Stimulated activated CD4-positive, alpha-beta T cell treated with anti-CD3 and anti-CD28 coated beads, Interleukin-2, amount 100 ng/mL, for 24 hours (primary cell): ENCODE data around the gene ESRRA.

Experiments used
- DNase-seq, 2 donors: peaks; one replicate each; pipeline ENCODE4 v3.0.0-alpha.2; 2020

Gene ESRRA

DNA sequence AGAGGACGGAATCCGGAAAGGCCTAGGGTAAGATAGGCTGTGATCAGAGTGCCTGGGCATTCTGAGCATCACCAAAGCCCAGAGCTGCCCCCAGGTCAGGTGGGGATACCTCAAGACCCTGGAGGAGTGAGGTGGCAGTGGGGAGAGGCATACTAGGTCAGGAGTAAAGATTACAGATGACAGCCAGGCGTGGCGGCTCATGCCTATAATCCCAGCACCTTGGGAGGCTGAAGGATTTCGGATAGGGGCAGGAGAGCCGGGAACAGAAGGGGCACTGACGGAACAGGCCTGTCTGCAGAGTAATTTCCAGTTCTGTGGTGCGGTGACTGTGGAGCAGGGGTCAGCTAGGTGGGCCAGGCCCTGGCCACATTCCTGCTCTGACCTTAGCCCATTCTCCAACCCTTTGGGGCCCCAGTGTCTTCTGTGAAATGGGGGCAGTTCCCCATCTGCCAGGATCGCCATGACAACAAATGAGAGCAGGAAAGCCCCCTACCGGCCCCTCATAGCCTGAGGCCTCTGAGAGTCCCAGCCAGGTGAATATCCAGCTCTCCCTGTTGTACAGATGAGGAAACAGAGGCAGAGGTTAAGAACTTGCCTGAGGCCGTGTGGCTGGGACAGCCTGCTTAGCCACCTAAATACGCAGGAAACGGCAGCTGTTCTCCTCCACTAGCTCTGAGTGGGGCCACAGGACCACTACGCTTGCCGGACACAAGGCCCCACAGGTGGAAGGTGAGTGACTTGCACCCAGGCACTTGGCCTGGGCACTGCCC, 30.1 kb upstream of the ESRRA start:
- no peak for DNase-seq

DNA sequence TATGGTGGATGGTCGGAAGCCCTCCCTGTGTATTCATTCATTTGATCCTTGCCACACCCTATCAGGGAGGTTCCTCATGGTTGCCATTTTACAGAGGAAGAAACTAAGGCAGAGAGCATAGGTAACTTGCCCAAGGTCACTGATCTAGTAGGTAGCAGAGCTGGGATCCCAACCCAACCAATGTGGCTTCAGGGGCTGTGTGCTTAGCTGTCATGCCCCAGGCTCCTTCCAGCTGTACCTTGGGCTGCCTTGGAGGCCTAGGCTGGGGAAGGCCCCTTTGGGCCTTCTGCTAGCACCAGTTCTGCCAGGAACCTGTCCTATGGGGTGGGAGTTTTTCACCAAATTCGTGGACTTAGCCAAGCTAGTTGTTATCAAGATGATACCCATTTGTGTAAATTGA, 29.5 kb upstream of the ESRRA start:
- no peak for DNase-seq

DNA sequence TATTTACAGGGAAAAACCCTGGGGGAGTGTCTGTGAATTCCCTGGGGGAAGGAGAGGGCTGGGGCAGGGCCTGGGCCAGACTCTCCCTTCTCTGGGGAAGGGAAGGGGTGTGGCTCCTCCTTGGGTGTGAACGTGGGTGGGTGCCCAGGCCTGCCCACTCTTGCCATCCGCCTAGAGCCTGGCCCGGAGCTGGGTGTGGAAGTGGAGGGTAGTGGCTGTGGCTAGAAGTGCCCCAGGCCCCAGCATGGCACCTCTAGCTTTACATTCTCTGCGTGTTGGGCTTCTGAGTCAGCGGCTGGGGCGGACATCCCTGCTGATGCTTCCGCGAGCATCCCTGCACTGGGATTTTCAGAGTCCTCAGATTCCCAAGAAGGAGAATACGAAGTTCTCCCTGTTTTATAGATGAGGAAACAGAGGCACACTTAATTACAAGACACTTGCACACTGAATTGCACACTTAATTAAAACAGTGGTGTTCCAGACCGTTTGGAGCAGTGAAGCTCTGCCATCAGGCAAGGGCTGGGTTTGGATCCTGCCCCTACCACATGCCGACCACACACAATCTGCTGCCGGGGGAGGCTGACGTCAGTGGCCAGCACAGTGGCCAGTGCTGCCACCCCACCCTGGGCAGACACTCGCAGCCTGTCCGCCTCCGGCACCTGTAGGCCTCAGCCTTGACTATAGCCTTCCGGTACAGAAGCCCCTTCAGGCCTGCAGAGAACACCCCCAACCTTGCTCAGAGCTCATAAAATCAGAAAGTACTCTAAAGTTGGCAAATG, 28.5 kb upstream of the ESRRA start:
- DNase-seq, result no peak

- DNase-seq, result no peak
These were observed 26.6 kb upstream of the ESRRA start for GRCh38 chr11:64278576-64279190.

GRCh38 chr11:64281957-64282770, 23.2 kb upstream of the ESRRA start:
- DNase-seq, result no peak

DNA sequence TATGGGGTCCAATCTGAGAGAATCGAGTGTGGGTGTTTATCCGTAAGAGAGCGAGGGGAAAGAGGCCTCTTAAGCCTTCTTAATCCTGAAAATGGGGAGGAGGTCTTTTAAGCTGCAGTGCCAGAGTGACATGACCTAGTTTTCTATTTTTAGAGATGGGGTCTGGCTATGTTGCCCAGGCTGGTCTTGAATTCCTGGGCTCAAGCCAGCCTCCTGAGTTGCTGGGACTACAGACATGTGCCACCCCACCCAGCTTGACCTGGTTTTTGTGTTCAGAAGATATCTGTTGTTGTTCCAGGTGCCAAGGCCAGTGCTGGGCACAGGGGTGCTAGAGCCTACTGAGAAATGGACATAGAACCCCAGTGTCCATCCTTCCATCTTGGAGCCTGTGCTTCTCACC, 22.2 kb upstream of the ESRRA start:
- no peak for DNase-seq

GRCh38 chr11:64284048-64284961, 21.0 kb upstream of the ESRRA start, which contains the start of gene BAD:
Gene BAD, minus strand, starts transcription at chr11:64284665. Its CDS starts 297 bp downstream, at chr11:64284368.
- peak; percentile 94 to 95 for DNase-seq

DNA sequence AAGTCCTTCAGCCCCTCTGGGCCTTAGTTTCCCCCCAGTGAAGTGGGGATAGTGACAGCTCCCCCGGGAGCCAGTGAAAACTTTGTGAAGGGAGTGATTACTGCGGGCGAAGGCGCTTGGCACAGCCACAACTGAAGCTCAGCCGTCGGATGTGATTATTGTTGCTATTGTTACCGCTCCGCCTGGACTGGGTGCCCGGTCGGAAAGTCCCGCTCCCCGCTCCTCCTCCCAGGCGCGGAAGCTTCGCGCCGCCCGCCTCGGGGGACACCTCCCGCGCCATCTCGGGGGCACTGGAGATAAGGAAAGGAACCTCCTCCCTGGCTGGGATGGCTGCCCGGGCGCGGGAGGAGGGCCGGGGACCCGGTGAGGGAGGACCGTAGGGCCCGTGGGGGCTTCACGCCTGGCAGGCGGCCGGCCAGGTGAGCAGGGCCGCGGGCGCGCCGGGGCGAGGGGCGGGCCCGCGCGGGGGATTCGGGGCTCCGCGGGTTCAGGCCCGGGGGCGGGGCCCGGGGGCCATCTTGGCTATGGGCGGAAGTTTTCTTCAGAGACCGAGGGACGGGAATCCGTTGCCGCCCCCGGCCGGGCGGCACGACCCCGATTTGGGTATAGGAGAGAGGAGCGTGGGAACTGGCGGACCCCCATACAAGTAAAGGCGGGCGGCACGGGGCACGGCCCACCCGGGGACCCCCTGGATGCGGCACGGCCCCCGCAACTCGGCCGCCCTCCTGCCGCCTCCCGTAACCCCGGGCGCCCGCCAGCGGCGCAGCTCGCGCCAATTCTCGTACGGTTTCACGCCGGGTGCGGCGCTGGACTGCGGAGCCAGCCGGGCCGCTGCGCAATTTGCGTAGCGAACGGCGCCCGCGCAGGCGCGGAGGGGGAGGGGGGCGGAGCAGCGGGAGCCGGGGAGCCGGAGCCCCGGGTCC, 20.1 kb upstream of the ESRRA start, which contains the start of gene GPR137:
Gene GPR137 (plus strand): TSS at position 887 of the 923 bp plus-strand sequence. CDS start 677 bp downstream, outside the sequence.
- DNase-seq, result peak; percentile 93

GRCh38 chr11:64285885-64286800, 19.2 kb upstream of the ESRRA start:
- DNase-seq, result no peak

DNA sequence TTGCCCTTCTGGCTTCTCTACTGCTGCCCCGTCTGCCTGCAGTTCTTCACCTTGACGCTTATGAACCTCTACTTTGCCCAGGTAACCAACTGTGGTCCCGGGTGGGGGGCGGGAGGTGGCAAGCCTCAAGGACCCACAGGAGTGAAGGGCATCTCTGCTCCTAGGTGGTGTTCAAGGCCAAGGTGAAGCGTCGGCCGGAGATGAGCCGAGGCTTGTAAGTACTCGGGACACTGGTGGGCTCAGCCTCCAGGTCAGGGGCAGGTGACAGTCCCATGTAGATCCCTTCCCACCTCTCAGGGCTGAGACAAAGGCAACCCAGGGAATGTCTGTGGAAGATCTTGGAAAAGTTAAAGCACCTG, 18.5 kb upstream of the ESRRA start:
- DNase-seq, result no peak

DNA sequence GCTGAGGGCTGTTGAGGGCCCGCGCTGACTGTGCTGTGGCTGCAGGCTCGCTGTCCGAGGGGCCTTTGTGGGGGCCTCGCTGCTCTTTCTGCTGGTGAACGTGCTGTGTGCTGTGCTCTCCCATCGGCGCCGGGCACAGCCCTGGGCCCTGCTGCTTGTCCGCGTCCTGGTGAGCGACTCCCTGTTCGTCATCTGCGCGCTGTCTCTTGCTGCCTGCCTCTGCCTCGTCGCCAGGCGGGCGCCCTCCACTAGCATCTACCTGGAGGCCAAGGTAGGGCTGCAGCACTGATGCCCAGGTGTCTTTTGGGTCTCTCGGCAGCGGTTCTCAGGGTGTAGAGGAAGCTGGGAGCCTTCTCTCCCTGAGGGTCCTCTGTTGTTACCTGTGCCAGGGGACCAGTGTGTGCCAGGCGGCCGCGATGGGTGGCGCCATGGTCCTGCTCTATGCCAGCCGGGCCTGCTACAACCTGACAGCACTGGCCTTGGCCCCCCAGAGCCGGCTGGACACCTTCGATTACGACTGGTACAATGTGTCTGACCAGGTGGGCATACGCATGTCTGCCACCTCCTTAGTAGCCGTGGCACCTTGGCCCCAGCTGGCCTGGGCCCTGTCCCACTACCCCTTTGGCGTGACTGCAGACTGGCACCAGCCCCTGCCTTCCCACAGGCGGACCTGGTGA, 17.5 kb upstream of the ESRRA start:
- no peak for DNase-seq

DNA sequence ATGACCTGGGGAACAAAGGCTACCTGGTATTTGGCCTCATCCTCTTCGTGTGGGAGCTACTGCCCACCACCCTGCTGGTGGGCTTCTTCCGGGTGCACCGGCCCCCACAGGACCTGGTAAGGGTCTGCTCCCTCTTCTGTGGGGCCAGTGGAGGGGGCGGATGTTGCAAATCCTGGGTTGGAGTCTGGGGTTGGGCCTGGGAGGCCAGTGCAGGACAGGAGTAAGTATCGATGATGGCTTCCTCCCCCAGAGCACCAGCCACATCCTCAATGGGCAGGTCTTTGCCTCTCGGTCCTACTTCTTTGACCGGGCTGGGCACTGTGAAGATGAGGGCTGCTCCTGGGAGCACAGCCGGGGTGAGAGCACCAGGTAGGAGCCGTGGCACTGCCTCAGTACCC, 17.0 kb upstream of the ESRRA start:
- DNase-seq, result no peak

DNA sequence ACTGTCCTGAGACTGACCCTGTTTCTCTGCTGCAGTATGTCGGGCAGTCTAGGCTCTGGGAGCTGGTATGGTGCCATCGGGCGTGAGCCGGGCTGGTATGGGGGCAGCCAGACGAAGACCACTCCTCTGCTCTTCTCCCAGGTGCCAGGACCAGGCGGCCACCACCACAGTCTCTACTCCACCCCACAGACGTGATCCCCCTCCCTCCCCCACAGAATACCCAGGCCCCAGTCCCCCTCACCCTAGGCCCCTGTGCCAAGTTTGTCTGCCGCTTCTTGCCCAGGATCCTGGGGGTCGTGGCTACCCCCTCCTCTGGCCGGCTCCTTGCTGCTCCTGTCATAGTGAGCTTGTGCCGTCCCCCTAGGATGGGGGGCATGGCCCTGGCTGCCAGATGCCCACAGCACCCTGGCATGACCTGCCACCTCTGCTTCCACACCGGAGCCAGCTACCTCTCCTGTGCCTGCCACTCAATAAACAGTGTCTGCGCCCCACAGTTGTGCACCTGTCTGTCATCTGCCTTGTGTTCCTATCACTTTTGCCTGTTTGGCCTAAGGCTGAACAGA, 16.2 kb upstream of the ESRRA start:
- DNase-seq, result no peak

- DNase-seq, result no peak
These were observed 14.7 kb upstream of the ESRRA start for GRCh38 chr11:64290352-64291261.

DNA sequence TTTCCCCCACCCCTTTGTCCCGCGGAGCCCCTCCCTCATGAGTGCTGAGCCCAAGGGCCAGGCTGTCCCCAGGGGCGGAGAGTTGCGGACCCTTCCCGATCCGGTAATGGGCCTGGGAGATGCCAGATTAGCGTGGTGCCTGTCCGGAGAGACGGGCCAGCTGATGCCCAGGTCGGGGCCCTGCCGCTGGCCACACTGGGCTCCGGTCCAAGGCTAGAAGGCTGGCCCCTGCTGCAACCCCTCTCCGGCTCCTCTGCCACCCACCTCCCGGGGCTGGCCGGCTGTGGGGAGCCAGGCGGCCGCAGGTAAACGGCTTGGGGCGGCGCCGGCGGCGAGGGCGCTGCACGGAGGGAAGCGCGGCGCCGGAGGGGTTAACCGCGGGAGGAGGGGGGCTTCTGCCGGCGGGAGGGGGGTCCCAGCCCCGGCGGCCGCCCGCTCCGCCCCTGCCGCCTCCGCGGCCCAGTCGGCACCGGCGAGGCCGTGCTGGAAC, 14.0 kb upstream of the ESRRA start, which contains the start of gene KCNK4:
Gene KCNK4 (plus strand): TSS at position 41 of the 490 bp plus-strand sequence. CDS start 1,717 bp downstream, outside the sequence.
- no peak for DNase-seq

- no peak for DNase-seq
These were observed 13.4 kb upstream of the ESRRA start for GRCh38 chr11:64291752-64292459.
